HL-60 (cell line): ENCODE measurements around the gene SPATA12.

Experiments used
- GABPA ChIP-seq: IDR thresholded peaks from 2 replicates; pipeline ENCODE4 v1.6.1; 2012; ENCODE audit warnings: low read depth
- POLR2AphosphoS5 ChIP-seq: IDR thresholded peaks from 2 replicates; pipeline ENCODE4 v1.6.1; 2012; ENCODE audit warnings: low read depth
- REST ChIP-seq: IDR thresholded peaks from 2 replicates; pipeline ENCODE4 v1.6.1; 2012; ENCODE audit warnings: low read depth; ENCODE audit not compliant: insufficient replicate concordance
- SPI1 ChIP-seq: IDR thresholded peaks from 2 replicates; pipeline ENCODE4 v1.6.1; 2012; ENCODE audit warnings: low read depth, mild to moderate bottlenecking, borderline replicate concordance
- TF ChIP-seq, protein P1 (sequence below): IDR thresholded peaks from one replicate; pipeline ENCODE4 v1.5.1; 2011; ENCODE audit warnings: low read length, control low read depth, inconsistent platforms; ENCODE audit not compliant: insufficient read depth

GRCh38 chr3:57015912-57016311 is 44.6 kb upstream of the SPATA12 start:
- TF ChIP-seq, protein P1, sequence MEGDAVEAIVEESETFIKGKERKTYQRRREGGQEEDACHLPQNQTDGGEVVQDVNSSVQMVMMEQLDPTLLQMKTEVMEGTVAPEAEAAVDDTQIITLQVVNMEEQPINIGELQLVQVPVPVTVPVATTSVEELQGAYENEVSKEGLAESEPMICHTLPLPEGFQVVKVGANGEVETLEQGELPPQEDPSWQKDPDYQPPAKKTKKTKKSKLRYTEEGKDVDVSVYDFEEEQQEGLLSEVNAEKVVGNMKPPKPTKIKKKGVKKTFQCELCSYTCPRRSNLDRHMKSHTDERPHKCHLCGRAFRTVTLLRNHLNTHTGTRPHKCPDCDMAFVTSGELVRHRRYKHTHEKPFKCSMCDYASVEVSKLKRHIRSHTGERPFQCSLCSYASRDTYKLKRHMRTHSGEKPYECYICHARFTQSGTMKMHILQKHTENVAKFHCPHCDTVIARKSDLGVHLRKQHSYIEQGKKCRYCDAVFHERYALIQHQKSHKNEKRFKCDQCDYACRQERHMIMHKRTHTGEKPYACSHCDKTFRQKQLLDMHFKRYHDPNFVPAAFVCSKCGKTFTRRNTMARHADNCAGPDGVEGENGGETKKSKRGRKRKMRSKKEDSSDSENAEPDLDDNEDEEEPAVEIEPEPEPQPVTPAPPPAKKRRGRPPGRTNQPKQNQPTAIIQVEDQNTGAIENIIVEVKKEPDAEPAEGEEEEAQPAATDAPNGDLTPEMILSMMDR, result no peak
- TF ChIP-seq REST (no peak), POLR2AphosphoS5 (no peak), SPI1 (no peak), GABPA (no peak)
